ENCODE results near the gene SEC23IP.
"Not testable (repeated sequence)": the region's sequence is repeated elsewhere in the genome, so short reads cannot be mapped to it uniquely, and the experiment has no call there.

SEC23IP gene

DNA sequence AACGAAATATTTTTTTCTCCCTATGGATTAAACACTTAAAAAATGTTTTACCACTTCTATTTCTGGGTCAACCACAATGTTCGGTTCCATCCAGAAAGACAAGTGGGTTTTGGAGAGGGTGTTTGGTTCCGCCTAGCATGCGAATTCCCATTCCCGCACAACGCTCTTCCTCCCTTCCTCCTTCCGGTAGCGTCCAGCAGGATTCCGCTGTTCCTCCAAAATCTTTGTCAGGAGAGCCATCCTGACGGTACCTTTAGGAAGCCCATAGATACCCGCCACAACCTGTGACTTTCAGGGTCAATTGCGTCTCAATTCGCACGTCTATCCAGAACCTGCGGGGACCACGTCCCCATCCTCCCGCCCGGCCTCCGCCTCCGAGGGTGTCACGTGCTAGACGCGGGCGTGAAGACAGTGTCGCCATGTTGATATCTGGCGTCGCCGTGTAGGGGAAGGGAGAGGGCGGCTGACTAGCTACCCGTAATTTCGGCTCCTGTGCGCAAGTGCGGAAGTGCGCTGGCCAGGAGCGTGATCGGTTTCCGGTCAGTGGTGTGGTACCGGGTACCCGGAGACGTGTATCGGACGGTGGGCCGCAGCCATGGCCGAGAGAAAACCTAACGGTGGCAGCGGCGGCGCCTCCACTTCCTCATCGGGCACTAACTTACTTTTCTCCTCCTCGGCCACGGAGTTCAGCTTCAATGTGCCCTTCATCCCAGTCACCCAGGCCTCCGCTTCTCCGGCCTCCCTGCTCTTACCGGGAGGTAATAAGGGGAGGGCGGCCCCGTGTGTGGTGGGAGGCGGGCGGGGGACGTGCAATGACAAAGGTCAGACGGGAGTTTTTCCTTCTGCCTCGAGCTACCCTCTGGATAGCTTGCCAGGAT lies at the start of gene SEC23IP:
TSS of gene SEC23IP (plus strand) at position 543 of the 878 bp plus-strand sequence. CDS start at position 596, 53 bp downstream.
- peak; percentile 97 for DNase-seq (ENCODE audit: low spot score)

DNA sequence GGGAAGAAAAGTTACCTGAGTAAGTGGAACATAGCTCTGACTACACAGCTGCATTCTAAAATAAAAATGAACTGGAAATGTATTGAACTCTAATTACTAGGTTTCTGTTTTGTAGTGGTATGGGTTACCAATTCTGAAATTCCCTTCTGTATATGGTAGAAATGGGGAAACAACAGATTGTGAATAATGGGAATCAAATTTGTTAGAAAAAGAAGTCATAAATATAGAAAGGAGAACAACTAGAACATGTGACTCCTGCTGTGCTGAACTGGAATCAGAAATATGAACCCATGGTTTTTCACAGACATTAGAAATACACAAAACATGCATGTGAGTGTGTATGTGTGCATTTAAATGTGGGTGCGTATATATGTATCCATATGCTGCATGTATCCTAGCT lies 46.9 kb upstream of the SEC23IP start:
- DNase-seq (ENCODE audit: low spot score): no peak

DNA sequence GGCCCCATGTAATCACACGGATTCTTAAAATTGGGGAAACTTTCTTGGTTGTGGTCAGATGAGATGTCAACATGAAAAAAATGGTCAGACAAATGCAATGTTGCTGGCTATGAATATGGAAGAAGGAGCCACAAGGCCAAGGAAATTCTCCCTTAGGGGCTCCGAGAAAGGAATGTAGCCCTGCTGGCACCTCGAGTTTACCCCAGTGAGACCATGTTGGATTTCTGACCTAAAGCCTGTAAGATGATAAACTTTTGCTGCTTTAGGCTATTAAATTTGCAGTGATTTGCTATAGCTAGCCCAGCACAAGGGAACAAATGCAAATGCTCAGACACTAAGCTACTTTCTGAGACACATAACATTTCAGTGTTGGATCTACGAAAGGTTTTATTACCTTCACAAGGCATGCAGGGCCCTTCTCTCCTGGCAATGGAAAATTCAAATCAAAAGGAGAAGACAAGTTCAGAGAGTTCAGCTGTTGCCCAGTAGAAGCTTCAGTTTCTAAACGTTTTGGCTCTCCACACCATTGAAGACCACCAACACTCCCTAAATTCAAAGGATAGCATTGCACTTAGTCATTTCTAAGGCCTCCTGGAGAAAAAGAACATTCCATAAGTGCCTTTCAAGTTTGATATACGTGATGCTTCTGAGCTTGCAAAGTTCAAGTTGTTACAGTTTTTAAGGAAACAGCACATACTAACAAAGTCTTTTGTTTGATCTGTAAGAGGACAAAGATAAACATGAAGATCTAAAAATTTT lies 43.3 kb upstream of the SEC23IP start:
- DNase-seq (ENCODE audit: low spot score): peak; percentile 62

DNA sequence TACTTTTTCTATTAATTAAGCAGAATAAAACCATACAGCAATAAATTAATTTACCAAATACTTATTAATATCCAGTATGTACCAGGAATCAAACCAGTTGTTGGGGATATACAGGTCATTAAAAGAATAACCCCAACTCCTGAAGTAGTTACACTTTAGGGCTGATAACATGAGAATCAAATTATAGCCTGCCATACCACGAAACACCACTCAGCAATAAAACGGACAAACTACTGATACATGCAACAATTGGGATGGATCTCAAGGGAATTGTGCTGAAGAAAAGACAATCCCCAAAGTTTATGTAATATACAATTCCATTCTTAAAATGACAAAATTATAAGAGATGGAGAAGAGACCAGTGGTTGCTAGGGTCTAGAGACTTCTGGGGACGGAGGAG lies 42.6 kb upstream of the SEC23IP start:
- no peak for DNase-seq (ENCODE audit: low spot score)

DNA sequence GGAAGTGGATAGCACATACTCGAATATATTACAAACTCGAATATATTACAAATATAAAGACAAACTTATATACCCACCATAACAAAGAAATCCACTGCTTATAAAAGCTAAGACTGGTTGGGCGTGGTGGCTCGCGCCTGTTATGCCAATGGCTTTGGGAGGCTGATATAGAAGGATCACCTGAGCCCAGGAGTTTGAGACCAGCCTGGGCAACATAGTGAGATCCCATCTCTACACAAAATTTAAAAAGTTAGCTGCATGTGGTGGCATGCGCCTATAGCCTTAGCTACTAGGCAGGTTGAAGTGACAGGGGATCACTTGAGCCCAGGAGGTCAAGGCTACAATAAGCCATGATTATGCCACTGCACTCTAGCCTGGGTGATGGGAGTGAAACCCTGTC lies 40.3 kb upstream of the SEC23IP start:
- DNase-seq (ENCODE audit: low spot score): no peak

DNA sequence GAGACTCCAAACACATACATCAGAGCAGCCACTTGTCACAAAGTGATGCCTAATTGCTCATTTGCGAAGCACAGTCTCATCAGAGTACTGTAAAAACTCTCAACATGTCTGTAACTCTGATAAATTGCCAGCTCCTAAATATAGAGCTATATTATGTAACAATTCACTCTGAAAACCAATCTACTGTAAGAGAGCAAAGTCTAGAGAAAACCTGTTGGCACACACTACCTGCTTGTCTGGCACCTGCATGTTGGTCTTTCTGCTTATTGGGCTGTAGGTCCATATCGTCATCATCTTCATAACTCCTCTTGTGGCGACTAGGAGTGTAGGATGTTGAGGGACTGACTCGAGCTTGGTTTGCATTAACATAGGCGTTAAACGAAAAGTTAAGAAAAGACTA lies 39.7 kb upstream of the SEC23IP start:
- DNase-seq (ENCODE audit: low spot score): no peak

DNA sequence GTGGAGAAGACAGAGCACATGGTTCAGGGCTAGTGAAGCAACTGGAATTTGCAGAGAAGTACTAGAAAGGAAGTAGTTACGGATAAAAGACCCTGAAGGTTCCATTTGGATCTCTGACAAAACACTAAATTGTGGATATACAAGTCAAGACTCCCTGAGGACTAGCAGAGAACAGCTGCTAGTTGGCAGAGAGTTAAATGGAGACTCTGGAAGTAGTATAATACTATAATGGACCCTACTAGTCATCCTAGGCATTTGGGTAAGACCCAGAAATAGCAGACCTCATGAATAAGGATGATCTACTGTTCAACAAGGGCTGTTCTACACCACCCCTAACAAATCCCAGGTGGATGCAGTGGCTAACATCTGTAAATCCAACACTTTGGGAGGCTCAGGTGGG lies 39.0 kb upstream of the SEC23IP start:
- DNase-seq (ENCODE audit: low spot score): no peak

DNA sequence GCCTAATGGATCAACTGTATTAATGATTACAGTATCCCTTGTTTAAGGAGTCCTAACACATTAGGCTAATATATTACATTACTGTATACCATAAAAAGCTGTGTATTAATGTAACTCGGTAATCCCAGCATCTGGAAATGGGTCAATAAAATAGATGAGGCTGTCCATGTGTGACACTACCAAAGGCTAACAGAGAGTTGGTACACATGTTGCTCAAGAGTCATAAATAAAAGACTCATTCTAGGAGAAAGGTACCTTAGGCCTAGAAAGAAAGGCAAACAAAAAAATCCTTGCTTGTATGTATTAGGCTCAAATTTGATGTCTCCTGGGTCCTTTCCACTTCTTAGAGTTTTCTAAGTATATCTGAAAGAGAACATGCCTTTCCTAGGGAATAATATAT lies 34.5 kb upstream of the SEC23IP start:
- DNase-seq (ENCODE audit: low spot score): no peak

DNA sequence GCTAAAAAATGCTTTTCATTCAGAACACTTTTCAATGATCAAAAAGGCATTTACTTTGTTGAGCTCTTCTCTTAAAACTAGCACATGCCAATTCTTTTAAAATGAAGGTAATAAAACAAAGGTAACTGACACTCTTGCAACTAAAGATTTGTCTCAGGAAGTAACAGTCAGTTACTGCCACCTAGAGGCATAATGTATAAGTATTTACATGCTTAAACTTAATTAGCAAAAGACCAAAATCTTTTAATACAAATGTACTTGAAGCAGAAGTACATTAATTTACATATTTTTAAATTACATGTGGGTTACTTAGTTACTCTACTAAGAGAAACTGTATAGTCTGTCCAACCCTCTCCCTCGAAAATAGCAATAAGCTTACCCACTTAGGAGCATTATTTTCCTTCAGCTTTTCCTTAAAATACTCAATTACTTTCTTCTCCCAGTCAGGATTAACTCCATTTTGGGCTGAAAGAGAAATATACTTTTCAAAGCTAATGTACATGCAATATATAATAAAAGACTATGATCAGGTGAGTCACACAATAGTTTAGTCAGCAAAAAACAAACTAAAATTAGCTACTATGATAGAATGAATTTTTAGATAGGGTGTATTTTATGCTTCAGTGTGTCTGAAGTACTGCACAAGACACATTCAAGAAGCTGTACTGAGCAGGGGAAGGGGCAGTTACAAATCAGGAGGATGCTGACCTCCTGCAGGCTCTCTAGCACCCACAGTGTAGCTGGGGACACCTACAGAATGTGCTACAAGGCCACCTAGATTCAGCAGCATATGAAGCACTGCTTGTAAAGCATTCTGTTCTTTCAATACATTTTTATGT lies 32.9 kb upstream of the SEC23IP start:
- peak; percentile 34 for DNase-seq (ENCODE audit: low spot score)

DNA sequence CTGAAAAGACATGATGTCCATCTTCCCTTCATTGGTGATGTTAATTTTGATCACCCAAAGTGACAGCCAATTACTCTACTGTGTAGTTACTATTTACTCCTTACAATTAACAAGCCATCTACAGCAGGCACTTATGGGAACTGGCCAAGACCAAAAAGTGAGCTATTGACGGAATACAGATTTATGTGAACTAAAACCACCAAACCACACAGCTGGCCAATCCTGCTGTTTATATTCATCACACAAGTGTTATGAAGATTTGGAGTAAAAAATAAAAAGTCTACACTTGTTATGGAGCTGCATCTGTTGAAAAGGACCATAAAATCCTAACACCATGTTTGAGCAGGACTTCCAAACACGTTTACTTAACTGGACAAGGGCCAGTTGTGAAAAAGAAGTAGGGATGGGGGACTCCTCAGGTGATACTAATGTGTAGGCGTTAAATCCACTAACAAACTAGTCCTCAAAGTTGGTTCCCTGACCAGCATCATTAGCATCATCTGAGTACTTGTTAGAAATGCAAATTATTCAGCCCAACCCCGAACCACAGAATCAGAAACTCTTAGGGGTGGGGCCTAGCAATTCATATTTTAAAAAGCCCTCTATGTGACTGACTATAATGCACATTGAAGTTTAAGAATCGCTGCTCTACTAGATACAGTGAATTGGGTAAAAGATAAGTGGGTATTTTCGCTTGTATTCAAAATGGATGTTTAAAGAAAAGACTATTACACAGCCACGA lies 31.5 kb upstream of the SEC23IP start:
- DNase-seq (ENCODE audit: low spot score): no peak

DNA sequence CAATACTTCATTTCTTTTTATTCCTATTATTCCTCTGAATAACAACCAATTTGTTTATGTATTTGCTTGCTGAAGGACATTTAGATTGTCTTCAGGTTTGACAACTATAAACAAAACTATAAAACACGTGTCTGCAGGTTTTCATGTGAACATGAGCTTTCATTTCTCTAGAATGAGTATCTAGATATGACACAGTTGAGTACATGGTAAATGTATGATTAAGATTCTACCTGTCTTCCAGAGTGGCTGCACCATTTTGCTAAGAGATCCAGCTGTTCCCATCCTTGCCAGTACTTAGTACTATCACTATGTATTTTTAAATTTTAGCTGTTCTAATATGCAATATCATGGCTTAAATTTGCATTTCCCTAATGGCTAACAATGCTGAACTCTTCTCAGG lies 30.0 kb upstream of the SEC23IP start:
- no peak for DNase-seq (ENCODE audit: low spot score)

DNA sequence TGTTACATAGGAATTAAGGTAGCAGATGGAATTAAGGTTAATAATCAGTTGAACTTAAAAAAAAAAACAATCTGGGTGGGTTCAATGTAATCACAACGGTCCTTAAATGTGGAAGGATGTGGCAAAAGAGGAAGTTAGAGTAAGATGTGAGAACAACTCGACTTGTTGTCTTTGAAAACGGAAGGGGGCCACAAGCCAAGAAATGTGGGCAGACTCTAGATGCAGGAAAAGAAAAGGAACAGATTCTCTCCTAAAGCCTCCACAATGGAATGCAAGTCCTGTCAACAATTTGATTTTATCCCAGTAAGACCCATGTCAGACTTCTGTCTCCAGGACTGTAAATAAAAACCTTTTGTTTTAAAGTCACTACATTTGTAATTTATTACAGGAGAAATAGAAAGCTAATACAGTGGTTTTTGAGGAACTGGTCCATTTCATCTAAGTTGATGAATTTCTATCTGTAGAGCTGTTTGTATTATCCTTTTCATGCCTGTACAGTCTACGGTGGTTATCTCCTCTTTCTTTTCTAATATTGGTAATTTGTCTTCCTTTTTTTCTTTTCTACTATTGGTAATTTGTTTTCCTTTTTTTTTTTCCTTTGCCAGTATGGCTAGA lies 28.5 kb upstream of the SEC23IP start:
- DNase-seq (ENCODE audit: low spot score): no peak

DNA sequence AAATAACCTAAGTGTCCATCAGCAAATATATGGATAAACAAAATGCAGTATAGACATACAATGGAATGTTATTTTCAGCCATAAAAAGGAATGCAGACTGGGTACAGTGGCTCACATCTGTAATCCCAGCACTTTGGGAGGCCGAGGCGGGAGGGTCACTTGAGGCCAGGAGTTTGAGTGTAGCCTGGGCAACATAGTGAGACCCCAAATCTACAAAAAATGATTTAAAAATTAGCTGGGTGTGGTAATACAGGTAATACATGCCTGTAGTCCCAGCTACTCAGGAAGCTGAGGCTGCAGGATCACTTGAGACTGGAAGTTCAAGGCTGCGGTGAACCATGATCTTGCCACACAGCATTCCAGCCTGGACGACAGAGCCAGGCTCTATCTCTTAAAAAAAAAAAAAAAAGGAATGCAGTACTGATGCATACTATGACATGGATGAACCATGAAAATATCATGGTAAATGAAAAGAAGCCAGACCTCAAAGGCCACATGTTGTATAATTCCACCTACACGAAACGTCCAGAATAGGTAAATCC lies 26.8 kb upstream of the SEC23IP start:
- DNase-seq (ENCODE audit: low spot score): no peak

DNA sequence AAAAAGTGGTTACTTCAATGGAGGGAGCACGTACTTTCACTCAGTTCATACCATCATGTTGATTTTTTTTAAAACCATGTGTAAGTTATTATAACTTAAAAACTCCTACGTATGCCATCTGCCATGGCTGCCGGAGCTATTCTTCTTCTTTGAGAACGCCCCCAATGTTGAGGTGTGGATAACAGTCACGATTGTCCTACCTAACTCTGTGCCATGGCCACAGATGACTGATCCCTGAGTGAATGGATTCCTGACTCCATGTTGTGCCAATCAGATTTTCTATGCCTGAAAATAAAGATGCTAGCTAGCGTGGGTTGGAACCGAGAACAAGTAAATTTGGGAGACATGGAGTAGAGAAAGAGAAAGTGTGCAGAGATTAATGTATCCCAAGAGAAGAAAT lies 25.2 kb upstream of the SEC23IP start:
- DNase-seq (ENCODE audit: low spot score): no peak

DNA sequence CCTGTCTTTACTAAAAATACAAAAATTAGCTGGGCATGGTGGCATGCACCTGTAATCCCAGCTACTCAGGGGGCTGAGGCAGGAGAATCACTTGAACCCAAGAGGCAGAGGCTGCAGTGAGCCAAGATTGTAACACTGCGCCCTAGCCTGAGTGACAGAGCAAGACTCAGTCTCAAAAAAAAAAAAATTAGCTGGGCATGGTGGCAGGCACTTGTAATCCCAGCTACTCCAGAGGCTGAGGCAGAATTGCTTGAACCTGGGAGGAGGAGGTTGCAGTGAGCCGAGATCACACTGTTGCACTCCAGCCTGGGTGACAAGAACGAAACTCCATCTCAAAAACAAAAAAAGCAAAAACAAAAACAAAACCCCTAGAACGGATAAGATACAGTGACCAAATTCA lies 23.1 kb upstream of the SEC23IP start:
- DNase-seq (ENCODE audit: low spot score): not testable (repeated sequence)

DNA sequence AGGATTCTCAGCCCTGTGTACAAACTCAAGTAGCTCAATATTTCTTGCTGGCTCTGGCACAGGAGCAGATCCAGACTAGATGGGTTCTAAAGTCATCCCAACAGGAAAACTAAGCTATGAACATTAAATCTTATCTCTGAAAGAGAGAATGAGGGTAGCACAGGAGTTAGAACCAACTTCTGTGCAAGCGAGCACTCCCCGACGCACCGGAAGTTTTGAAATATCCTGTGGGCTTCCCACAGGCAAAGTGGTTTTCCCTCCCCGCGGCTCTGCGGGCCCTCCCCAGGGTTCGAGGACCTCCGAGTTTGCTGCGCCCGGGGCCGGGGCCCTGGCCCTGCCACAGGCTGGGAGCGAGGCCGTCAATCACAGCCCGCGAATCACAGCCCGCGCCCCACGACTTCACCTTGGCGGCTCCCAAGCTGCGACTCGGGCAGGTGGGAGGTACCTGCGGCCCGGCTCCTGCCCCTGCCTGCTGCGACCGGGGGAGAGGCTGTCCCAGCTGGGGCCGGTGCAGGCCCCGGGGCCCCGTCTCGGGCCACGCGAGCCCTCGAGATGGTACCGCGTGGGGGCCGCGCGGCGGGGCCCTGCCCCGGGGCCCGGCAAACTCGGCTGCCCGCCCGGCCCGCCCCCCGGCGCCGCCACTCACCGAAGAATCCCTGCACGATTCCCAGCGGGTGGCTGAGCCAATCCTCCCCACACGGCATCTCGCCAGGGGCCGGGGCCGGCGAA lies 20.5 kb upstream of the SEC23IP start:
- peak; percentile 67 for DNase-seq (ENCODE audit: low spot score)

DNA sequence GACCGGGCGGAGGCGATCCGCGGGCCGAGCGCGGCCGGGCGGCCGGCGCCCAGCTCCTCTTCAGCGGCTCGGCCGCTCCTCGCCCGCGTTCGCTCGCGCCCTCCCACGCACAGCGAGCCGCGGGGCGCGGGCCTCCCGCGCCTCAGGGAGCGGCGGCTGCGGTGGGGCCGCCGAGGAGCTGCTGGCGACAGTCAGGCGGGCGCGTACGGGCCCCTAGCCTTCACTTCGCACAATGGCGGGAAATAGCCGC lies 20.0 kb upstream of the SEC23IP start, which contains the start of gene MCMBP:
TSS of gene MCMBP (minus strand) at position 234 of the 250 bp plus-strand sequence. CDS start 259 bp downstream, outside the sequence.
- DNase-seq (ENCODE audit: low spot score): no peak

DNA sequence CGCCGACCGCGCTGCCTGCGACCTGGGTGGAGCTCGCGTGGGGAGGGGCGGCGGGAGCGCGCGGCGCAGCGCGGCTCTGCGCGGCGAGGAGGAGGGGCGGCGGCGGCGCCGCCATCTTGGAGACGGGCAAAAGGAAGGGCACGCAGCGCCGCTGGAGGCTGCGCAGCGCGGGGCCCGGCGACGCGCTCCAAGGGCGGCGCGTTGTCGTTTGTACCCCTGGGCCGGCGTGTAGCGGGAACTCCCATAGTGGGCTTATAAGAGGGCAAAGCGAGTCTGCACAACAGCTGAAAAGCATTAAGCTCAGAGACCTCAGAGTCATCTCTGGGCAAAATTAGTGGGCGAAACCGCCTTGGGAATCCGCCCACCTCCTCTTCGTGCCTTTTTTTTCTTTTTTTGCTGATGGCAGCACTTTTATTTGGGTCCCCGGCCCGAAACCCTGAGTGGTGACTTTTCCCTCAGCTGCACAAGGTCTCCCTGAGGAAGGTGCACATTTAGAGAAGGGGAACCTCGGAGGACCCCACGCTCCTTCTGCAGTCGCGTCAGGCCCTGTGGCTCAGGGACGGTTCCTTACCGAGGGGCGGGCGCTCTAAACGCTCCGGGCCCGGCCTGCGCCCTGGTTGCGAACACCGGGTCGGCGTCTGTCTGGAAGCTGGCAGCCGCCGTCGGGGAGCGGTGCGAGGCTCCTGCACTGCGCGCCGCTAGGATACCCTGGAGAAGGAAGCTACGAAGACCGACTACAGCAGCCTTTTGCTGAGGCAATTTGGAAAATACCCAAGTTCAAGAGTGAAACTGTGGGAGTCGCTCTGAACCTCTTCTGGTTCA lies 19.5 kb upstream of the SEC23IP start:
- peak; percentile 95 for DNase-seq (ENCODE audit: low spot score)

DNA sequence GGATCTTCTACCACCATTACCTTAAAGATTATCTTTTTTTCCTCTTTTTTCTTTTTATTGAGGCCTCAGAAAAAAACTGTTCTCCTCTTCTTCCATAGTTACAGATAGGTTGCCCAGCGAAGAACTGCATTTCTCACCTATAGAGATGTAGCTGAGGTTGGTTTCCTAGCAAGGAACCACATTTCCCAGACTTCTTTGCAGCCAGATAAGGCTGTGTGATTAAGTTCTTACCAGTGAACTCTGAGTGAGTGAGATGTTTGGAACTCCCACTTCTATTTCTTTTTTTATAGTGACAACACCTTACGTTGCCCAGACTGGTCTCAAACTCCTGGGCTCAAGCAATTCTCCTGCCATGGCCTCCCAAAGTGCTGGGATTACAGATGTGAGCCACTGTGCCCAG lies 14.0 kb upstream of the SEC23IP start:
- no peak for DNase-seq (ENCODE audit: low spot score)

Measured in GM03348 (cell line).